GM19438 (cell line): ENCODE data around the gene TRIM73.
"Not testable (repeated sequence)": the region's sequence is repeated elsewhere in the genome, so short reads cannot be mapped to it uniquely, and the experiment has no call there.

Source experiments
- ATAC-seq: cut with Tn5 transposase; IDR thresholded peaks from one replicate; pipeline ENCODE4 v1.9.1; 2021; ENCODE audit warnings: low read depth; ENCODE audit not compliant: unreplicated experiment

The TRIM73 gene

DNA sequence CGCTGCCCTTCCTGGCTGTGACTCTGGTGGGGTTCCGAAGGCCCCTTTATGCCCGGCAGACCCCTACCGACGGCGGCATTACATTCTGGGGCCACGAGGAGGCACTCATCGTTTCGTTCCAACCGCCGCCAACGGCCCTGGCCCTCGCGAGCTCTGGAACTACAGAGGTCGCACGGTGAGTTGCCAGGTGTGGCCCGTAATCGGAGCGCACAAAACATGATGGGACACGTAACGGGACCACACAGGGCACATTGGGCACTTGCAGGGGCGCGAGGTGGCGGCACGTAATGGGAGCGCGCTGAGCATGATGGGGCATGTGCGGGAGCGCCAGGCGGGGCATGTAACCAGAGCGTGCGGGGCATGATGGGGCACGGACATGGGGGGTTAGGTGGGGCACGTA lies at the start of gene TRIM73:
TSS of gene TRIM73 (plus strand) at position 301 of the 400 bp plus-strand sequence. CDS start 3,305 bp downstream, outside the sequence.
- not testable (repeated sequence) for ATAC-seq

DNA sequence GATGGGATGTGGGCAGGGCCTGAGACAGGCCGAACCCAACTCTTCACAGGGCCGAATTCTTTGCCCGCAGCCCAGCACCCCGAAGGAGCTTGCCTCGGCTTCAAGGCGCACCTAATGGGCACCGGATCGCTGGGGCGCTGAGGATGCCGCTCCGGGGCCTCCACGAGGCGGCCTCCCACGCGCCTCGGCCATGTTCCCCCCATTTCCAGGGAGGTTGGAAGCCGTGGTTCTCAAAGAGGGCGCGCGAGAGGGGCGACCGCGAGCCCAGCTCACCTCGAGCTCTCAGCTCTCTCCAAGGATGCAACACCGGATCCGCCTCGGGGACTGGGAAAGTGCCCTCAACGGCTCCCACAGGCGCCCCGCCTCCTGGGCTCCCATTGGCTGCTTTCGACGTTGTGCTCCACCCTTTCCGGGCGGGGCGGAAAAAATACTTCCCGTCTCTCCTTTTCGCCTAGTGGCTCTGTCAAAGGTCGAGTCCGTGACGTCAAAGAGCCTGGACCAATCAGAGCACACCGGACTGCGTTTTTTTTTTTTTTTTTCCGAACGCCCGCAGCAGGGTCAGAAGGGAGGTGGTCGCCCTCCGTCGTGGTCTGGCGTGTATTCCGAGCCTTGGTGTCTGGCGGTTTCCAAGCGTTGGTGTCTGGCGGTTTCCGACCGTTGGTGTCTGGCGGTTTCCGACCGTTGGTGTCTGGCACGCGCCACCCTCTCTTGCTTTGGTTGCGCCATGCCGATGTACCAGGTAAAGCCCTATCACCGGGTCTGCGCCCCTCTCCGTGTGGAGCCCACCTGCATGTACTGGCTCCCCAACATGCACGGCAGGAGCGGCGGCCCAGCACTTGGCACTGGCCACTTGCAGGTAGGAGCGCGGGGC lies 36.5 kb upstream of the TRIM73 start:
- peak; percentile 73 for ATAC-seq

DNA sequence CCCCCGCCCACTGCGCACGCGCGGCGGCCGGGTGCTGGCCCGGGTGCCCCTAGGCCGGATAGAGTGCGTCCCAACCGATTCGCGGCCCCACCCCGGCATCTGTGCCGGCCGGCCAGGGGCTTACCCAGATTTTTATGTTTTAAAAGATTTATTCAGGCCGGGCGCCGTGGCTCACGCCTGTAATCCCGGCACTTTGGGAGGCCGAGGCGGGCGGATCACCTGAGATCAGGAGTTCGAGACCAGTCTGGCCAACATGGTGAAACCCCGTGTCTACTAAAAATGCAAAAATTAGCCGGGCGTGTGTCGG lies 35.9 kb upstream of the TRIM73 start:
- peak; percentile 73 for ATAC-seq

DNA sequence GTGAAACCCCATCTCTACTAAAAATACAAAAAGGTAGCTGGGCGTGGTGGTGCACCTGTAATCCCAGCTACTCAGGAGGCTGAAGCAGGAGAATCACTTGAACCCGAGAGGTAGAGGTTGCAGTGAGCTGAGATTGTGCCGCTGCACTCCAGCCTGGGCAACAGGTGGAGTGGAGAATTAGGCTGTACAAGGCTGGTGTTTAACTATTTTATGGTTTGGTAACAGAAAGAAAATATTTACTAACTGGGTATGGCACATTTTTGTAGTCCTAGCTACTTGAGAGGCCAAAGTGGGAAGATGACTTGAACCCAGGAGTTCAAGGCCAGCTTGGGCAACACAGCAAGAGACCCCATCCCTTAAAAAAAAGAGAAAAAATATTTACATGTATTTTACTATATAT lies 31.4 kb upstream of the TRIM73 start:
- not testable (repeated sequence) for ATAC-seq

DNA sequence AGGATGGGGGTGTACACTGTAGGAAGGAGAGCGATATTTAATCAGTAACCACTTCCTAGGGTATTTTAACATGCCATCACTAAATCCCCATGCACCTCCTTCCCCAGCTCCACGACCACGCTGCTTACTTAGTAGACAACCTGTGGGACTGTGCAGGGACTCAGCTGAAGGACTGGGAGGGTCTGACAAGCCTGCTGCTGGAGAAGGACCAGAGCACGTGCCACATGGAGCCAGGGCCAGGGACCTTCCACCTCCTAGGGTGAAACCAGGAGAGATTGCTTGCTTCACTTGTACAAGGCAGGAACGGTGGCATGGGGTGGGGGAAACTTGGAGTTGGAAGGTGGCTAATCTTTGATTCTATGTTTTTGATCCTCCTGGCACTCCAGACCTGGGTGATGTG lies 28.8 kb upstream of the TRIM73 start:
- ATAC-seq: not testable (repeated sequence)

DNA sequence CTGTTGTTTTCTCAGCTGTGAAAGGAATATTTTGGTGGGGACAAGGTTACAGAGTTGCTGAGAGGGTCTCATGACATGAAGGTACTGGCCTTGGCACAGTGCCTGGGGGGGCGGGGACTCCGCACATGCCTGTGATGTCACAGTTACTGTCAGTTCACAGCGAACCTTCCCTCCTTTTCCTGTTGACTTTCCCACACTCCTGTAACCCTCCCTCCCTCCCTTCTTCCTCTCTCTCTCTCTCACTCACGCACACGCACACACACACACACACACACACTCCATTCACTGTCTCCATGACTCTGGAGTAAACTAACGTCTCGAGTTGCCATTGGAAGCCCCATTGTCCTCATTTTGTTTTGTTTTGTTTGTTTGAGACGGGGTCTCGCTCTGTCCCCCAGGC lies 28.1 kb upstream of the TRIM73 start:
- ATAC-seq: not testable (repeated sequence)

DNA sequence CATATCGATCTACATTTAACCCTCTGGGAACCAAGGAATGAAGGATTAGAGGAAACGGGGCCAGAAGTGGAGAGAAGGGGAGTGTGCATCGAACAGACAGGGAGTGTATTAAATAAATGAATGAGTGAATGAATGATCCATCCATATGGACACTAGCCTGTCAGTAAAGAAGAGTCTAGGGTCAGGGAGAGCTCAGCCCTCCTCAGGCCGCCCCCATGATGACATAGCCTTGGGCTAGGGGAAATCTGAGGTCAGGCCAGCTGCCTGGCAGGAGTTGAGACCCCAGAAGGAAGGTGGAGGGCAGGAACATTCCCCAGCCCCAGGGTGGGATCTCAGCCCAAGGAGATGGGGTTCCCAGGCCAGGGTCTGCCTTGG lies 21.3 kb upstream of the TRIM73 start:
- ATAC-seq: not testable (repeated sequence)

DNA sequence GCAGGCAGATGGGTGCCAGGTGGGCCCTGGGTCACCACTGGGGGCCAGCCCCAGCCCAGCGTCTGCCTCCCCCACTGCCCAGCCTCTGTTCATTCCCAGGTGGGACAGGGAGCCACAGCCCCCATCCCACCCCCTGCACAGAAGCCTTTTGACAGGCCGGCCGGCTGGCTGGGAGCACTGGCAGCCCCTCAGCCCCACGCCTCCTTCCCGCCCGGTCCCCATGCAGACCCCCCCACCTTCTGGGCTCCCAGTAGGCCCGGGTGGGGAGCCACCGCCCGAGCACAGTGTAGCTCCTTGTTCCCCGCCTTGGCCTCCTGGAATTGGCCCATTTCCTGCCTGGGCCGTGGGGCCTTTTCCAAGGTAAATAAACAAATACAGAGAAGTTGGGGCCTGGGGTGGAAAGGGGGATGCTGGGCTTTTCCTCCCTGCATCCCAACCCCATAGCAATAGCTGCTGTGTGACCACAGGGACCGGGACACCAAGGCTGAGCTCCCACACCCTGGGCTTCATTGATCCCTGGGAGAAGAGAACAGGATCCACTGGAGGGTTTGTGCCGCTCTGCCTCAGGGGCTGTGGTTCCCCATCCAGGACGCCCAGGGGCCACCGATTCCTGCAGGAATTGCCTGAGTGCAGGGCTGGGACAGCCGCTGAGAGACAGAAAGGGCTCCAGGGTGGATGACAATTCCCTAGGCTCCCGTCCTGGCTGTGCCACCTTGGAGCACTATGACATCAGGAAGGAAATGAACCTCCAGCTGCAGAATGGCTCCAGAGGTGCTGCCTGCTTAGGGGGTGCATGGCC lies 20.7 kb upstream of the TRIM73 start:
- ATAC-seq: not testable (repeated sequence)

DNA sequence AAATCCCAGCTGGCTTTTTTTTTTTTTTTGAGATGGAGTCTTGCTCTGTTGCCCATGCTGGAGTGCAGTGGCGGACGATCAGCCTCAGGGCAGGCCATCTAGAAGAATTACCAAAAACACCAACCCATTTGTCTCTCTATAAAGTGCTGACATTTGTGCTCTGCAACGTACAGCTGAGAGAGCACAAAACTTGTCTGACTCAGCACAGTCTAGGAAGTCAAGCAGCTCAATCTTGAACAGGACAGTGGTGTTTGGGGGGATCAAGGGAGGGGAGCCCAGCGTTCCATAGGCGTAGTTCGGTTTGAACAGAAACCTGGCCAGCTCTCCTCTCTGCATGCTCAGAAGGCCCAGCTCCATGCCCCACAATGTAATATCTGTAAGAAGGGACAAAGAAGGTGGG lies 2.2 kb upstream of the TRIM73 start:
- ATAC-seq: not testable (repeated sequence)

DNA sequence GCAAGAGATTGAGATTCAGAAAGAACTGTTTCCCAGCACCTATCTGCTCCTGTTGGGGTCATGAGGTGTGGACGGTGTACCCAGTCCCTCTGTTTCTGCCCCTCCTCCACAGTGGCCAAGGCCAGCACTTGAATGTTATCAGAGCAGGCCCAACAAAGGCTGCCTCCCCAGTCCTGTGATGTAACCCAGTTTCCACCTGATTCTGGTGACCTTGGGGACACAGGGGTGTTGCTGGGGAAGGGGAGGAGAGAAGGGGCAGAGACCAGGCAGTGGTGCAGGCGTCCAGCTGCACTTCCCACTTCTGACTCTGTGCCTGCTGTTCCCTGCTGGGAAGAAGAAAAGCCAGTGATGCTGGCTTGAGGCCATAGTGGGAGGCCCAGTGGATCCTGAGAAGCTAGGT lies 2.4 kb downstream of the TRIM73 start:
- not testable (repeated sequence) for ATAC-seq

DNA sequence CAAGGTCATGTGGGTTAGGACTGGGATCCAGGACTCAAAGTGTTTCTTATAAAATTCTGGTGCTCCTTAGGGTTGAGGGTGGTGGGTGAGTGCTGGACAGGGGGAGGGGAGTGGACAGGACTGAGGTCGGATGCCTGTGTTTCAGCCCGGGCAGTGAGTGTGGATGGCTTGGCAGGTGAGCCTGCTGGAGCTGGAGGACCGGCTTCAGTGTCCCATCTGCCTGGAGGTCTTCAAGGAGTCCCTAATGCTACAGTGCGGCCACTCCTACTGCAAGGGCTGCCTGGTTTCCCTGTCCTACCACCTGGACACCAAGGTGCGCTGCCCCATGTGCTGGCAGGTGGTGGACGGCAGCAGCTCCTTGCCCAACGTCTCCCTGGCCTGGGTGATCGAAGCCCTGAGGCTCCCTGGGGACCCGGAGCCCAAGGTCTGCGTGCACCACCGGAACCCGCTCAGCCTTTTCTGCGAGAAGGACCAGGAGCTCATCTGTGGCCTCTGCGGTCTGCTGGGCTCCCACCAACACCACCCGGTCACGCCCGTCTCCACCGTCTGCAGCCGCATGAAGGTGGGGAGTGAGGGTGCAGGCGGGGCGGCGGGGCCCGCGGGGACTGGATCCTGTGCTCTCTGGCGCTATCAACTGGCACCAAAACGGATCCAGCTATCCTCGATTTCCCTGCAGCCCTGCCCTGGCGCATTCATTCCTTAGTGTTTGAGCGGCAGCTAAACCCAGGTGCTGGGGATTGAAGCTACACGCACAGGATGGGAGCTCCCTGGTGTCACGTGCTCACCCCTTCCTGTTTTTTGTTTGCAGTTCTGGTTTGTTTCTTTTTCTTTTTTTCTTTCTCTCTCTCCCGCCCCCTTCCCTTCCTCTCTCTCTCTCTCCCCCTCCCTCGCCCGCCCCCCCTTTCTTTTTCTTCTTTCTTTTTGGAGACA lies 3.6 kb downstream of the TRIM73 start:
- peak; percentile 60 for ATAC-seq

DNA sequence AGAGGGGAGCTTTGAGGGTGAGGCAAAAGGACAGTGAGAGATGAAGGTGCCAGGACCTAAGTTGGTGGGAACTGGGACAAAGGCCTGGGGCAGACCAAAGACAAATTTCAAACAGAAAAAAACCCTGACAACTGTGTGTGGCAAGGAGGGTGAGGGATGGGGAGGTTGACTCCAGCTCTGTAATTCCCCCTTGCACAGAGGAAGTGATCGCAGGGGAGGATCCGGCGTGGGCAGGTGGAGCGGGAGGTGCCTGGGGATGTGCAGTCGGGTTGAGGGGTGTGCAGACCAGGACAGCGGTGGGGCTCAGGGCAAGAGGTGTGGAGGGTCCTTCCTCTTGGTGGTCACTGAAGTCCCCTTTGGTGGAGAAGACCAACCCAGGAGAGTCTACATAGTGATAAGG lies 5.1 kb downstream of the TRIM73 start:
- not testable (repeated sequence) for ATAC-seq

DNA sequence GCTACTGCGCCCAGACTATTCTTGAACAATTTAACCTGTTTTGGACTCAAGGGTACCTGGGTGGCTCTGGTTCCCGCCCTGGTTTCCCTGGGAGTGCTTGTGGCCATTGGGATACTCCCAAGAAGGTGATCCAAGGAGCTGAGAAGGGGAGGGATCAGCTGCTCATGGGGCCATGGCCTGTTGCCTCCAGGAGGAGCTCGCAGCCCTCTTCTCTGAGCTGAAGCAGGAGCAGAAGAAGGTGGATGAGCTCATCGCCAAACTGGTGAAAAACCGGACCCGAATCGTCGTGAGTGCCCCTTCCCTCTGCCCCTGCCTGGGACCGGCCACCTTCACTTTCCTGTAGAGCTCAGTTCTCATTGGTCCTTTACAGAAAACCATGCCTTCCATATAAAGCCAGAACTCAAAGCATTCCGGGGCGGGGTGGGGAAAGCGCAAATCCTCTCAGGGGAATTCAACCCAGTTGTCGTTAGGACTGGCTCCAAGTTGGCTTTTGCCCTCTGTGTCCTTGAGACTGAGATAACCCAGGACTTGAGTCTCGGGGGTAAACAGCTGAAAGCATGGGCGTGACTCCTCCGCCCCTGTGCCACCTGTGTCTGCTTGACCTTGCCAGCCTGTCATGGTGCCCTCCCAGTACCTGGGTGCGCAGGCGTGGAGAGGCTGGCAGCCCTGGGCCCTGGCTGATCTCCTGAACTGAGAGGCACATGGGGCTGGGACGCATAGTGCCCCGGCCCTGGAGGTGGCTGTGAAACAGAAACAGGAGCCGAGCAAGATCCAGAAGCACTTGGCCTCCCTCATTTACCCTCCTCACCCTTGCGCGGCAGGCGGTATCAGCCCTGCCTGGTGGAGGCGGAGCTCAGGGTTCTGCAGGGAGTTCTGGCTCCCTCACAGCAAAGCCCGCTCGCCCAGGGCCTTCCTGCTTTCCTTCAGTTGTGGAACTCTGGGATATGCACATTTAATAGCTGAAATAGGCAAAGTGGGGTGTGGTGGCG lies 8.3 kb downstream of the TRIM73 start:
- not testable (repeated sequence) for ATAC-seq

DNA sequence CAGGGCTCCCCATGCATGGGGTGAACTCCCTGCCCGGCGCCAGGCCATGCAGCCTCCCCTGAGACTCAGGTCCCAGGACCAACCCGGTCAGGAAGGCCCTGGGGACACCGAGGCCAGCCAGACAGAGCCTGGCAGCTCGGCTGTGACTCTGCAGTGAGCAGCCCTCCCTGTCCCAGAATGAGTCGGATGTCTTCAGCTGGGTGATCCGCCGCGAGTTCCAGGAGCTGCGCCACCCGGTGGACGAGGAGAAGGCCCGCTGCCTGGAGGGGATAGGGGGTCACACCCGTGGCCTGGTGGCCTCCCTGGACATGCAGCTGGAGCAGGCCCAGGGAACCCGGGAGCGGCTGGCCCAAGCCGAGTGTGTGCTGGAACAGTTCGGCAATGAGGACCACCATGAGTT lies 9.2 kb downstream of the TRIM73 start:
- ATAC-seq: not testable (repeated sequence)

DNA sequence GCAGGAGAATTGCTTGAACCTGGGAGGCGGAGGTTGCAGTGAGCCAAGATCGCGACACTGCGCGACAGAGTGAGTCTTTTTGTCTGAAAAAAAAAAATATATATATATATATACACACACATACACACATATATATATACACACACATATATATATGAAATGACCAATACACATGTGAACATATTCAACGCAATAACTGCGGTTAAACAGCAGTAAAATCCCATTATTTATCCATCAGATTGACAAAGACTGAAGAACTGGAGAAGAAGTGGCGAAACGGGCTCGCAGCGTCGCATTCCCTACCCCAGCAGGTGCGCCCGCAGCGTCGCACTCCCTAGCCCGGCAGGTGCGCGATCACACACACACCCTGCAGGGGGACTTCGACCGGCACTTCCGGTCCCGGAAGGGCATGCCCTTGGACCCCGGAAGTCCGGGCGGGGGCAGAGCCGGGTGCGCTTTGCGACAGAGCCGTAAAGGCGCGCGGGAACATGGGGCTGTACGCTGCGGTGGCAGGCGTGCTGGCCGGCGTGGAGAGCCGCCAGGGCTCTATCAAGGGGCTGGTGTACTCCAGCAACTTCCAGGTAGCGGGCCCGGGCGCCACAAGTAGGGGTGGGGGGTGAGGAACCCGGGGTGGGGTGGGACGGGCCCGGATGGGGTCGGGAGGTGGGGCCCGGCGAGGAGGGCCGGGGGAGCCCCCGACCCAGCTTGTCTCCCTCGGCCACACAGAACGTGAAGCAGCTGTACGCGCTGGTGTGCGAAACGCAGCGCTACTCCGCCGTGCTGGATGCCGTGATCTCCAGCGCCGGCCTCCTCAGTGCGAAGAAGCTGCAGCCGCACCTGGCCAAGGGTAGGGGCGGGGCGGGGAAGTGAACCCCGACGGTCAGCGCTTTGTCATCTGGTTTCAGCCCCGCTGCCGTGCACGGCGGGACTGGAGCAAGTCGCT lies 14.7 kb downstream of the TRIM73 start:
- ATAC-seq: peak; percentile 86

DNA sequence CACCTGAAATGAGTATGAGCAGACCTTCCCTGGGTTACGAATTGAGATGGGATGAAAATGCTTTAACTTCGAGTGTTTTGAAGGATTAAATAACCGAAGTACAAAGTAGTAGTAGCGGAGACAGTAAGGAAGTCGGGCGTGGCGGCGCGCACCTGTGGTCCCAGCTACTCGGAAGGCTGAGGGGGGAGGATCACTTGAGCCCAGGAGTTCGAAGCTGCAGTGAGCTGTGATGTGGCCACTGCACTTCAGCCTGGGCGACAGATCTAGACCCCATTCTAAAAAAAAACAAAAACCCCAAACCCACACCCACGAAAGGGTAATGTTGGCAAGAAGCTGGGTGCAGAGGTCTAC lies 15.4 kb downstream of the TRIM73 start:
- peak; percentile 12 for ATAC-seq

DNA sequence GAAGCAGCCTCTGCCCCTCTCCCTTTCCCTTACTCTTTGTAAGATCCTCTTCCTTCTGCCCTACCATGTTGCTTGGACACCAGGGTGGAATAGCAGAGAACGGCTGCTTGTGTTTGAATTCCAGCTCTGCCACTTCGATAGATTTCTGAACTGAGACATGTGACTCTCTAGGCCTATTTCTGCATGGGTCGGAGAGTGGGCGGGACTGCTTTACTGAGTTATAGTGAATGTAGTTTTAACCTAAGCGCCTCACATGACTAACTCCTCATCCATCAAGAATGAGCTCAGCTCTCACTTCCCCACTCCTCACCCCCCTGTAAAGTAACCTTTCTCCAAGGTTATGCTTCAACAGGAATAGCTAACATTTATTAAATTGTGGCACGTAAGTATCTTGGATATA lies 18.8 kb downstream of the TRIM73 start:
- not testable (repeated sequence) for ATAC-seq

DNA sequence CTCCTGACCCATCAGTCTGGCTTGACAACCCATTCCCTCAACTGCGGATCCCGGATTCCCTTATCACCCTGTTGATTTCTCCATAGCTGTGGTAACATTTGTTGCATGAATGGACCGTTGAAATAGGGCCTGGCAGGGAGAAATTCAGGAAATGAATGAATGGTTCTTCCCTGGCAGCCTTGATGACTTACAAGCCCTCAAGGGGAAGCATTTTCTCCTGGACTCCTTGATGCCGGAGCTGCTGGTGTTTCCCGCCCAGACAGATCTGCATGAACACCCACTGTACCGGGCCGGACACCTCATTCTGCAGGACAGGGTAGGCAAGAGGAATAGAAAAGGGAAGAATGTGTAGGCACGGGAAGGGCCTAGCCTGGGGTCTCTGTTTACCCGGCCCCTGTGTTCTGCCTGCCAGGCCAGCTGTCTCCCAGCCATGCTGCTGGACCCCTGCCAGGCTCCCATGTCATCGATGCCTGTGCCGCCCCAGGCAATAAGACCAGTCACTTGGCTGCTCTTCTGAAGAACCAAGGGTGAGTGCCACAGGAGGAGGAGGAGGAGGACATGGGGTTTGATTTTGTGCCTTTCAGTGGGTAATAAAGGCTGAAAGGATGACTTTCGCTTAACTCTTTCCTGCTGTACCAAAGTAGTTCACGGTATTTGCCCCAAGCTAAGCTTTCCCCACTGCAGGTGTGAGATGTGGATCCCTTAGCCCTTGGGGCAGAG lies 19.4 kb downstream of the TRIM73 start:
- ATAC-seq: not testable (repeated sequence)
